ENCODE results near the gene SSH3. TPM values are rescaled to one million over a fixed set of nuclear protein-coding genes. Genes with fewer than 3 reads are reported as not detected.

Gene SSH3
- total and polyA plus RNA-seq, 11 donors, result 8.1 to 23.9 (median 15.8) TPM

GRCh38 chr11:67352546-67353316, 49.4 kb downstream of the SSH3 start:
- peak; percentile 50 to 79 (median 70) for DNase-seq
- peak; percentile 0 to 23 (median 10) for ATAC-seq
- TF ChIP-seq POLR2A (IDR thresholded peaks at IDR 0.05), result no peak
- TF ChIP-seq, protein P1, sequence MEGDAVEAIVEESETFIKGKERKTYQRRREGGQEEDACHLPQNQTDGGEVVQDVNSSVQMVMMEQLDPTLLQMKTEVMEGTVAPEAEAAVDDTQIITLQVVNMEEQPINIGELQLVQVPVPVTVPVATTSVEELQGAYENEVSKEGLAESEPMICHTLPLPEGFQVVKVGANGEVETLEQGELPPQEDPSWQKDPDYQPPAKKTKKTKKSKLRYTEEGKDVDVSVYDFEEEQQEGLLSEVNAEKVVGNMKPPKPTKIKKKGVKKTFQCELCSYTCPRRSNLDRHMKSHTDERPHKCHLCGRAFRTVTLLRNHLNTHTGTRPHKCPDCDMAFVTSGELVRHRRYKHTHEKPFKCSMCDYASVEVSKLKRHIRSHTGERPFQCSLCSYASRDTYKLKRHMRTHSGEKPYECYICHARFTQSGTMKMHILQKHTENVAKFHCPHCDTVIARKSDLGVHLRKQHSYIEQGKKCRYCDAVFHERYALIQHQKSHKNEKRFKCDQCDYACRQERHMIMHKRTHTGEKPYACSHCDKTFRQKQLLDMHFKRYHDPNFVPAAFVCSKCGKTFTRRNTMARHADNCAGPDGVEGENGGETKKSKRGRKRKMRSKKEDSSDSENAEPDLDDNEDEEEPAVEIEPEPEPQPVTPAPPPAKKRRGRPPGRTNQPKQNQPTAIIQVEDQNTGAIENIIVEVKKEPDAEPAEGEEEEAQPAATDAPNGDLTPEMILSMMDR (IDR thresholded peaks at IDR 0.05), result no peak
- peaks cover 0 to 4% (median 0%) of the 10 kb centered on the region in 9 donors for H3K36me3 ChIP-seq
- H3K4me3 ChIP-seq, result peak overlapping the region; percentile 49 to 97 (median 74)
- intact Hi-C loops (cut with DNase I), result loop anchor here in 2 of 10 donors (2.0 kb wide), 2 partner anchors 152 to 156 kb away; partner anchors contain the start of genes CDK2AP2 (in 1 of the 2) and PITPNM1 (in 1 of the 2)
- H3K9me3 ChIP-seq, result no peaks in the 10 kb centered on the region
- H3K27ac ChIP-seq, result peak overlapping the region; percentile 92 to 100 (median 99)
- peaks cover 8 to 79% (median 62%) of the 10 kb centered on the region in 12 donors for H3K4me1 ChIP-seq
- H3K27me3 ChIP-seq, result no peaks in the 10 kb centered on the region
- whole genome bisulfite sequencing, 4 donors, result 7 to 11% (median 10%) methylated on average over 24 to 25 of the region's 25 CpGs

DNA sequence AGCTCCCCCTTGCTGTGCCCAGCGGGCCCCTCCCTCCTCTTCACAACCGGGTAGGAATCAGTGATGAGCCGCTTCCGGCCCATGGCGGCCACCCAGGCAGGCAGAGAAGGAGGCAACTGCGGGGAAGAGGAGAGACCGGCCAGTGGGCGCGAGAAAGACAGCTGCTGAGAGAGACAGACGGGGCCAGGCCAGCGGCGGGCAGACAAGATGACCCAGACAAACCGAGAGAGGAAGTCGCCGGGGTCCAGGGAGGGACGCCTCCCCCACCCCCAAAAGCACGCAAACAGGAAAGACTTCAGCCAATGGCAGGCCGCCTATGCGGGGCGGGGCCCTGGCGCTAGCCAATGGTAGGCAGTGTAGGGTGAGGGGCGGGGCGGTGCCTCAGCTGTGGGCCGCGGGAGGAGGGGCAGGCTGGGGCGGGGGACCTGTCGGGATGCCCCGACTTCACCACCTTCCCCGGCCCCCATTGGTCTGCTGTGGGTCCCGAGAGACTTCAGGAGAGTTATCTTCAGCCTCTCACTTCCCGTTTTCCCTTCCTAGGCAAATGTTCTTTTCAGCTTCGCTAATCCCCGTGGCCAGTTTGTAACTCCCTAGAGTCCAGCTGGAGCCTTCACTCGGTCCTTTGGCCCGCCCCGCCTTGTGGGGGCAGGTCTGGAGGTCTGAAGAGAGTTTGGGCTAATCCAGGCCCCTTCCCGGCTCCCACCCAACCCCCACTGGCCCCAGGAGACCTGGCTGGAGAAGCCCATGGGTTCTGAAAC, 50.2 kb downstream of the SSH3 start, which contains the start of gene POLD4:
TSS of gene POLD4 (minus strand) at position 230 of the 758 bp plus-strand sequence. CDS start at position 83, 147 bp downstream.
- intact Hi-C loops (cut with DNase I), result loop anchor here in 5 of 10 donors (2.0 kb wide), 3 partner anchors 151 to 155 kb away; partner anchors contain the start of genes CDK2AP2 (in 1 of the 5) and PITPNM1 (in 1 of the 5)
- no peaks in the 10 kb centered on the region for H3K9me3 ChIP-seq
- H3K27ac ChIP-seq, result peak within 1 kb of the TSS; percentile 92 to 100 (median 99)
- 0 to 1% (median 1%) methylated on average over 24 to 37 of the region's 37 CpGs for WGBS, 4 donors
- TF ChIP-seq POLR2A (IDR thresholded peaks at IDR 0.05), result peak in 1 of 2 donors; percentile 84
- TF ChIP-seq, protein P1 (IDR thresholded peaks at IDR 0.05), result peak in 1 of 12 donors; percentile 5
- peak within 1 kb of the TSS; percentile 49 to 97 (median 74) for H3K4me3 ChIP-seq
- H3K36me3 ChIP-seq, result no peaks in the 10 kb centered on the region
- H3K27me3 ChIP-seq, result no peaks in the 10 kb centered on the region
- ATAC-seq, result peak; percentile 89 to 96 (median 93)
- peak; percentile 99 to 100 (median 99) for DNase-seq
- H3K4me1 ChIP-seq, result peaks cover 8 to 83% (median 63%) of the 10 kb centered on the region in 12 donors

DNA sequence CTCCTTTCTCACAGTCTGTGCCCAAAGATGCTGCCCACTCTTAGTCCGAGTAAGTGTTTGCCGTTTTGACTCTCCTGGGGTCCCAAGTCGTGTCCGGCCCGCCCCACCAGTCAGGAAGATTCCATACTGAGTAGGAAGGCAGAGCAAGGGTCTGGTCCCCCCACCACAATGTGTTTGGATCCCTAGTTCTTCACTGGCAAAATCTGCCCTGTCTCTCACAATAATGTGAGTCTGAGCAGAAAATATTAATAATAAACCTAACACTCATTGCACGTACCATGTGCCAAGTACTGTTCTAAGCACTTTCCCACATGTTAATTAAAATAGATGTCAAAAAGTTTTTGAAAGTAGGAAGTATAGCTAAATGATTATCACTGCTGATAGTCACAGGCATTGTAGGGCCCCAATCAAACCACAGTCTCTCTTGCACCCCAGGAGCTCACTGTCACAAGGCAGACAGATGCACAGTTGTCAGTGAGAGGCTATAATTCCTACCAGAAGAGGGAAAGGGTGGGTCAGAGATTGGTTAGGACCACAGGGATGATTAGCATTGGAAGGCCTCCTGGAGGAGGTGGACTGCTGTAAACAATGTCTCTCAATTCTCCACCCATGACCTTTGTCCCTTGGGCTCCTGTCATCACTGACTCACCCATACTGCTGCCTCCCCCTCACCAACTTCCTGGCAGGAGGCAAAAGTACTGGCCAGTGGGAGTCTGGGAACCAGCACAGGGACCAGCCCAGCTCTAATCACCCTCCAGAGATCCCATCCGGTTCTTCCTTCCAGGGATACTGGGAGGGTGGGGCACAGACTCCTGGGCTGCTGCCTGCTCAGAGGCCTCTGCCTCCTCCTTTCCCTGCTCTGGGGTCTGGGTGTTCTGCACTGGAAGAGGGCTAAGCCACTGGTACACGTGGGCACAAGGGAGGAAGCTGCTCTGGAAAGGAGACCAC, 51.0 kb downstream of the SSH3 start:
- Histone ChIP-seq H3K9me3 (no peaks in the 10 kb centered on the region), H3K4me3 (peak overlapping the region; percentile 49 to 97 (median 74)), H3K27ac (peak overlapping the region; percentile 92 to 100 (median 99)), H3K4me1 (peaks cover 8 to 78% (median 62%) of the 10 kb centered on the region in 12 donors), H3K36me3 (no peaks in the 10 kb centered on the region), H3K27me3 (no peaks in the 10 kb centered on the region)
- TF ChIP-seq, protein P1 (IDR thresholded peaks at IDR 0.05), result peak in 3 of 12 donors; percentile 6 to 17 (median 8)
- TF ChIP-seq POLR2A (IDR thresholded peaks at IDR 0.05), result peak in 1 of 2 donors; percentile 36
- DNase-seq (peak; percentile 69 to 91 (median 75)), ATAC-seq (peak; percentile 10 to 52 (median 50))
- 14 to 30% (median 17%) methylated on average over 7 to 8 of the region's 8 CpGs for WGBS, 4 donors
- intact Hi-C loops (cut with DNase I), result loop anchor here in 3 of 10 donors (2.0 kb wide), 1 partner anchor 152 kb away; no protein-coding TSS in a partner anchor
